ENCODE measurements around the gene PRKAG2.
A peak's percentile ranks its signal among the peaks of the same experiment; 100 is the strongest.

PRKAG2 gene

GRCh38 chr7:151796871-151797537, 79.9 kb downstream of the PRKAG2 start:
- peak overlapping the region in 19 of 21 experiments; percentile 0 to 82 (median 65) for H3K27ac ChIP-seq
- H3K4me3 ChIP-seq = no peak overlapping the region

- Histone ChIP-seq H3K27ac (peak overlapping the region in 20 of 21 experiments; percentile 0 to 82 (median 63)), H3K4me3 (no peak overlapping the region)
Measured at GRCh38 chr7:151796091-151796870, 80.6 kb downstream of the PRKAG2 start.

DNA sequence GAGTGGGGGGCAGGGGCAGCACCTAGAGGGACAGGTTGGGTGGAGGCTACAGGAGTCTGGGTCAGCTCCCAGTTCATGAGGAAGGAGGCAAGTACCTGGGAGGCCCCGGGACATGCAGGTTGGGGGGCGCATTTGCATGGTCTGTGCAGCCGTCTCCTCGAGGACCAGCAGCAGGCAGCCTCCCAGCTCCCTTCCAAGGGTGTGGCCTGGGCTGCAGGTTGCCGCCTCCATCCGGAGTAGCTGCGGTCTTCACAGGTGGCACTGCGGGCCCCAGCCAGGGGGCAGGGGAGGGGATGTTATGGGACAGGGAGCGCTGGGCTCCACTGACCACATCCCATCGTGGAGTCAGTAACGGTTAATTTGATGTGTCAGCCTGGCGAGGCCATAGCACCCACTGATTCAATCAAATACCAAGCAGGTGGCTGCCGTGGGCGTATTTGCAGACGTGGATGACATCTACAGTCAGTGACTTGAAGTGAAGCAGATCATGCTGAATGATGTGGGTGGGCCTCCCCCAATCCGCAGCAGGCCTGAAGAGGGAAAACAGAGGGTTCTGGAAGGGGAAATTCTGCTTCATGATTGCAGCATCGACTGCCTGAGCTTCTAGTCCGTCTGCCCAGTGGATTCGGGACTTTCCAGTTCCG, 81.6 kb downstream of the PRKAG2 start:
- Histone ChIP-seq H3K27ac (peak overlapping the region in 16 of 21 experiments; percentile 13 to 78 (median 58)), H3K4me3 (no peak overlapping the region)

DNA sequence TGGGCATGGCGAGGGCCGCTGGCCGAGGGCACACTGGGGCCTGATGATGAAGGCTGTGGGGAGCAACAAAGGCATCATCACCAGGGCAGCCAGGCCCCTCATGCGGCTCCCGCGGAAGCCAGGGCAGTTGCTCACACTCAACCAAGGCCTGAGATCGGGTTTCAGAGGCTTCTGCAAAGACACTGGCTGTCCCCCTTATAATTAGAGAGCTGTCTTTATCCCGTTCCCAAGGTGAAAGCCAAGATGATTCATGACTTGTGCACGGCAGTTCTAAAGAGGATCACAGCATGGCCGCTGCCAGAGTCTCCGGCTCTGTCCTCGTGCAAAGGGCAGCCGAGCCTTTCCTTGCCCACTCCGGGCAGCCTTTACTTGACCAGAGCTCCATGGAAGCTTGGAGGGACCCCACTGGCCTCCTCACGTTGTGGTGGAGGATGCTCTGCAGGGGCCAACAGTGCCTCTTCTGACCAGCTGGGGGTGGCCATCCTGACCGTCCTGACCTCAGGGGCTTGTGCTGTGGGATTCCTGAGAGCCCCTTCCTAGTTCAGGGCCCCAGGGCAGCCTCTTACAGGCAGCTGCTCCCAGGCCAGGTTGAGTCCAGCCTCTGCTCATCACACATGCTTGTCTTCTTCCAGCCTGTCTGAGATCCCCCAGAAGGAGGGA, 82.3 kb downstream of the PRKAG2 start:
- no peak overlapping the region for H3K4me3 ChIP-seq
- H3K27ac ChIP-seq = peak overlapping the region in 17 of 21 experiments; percentile 11 to 78 (median 56)

DNA sequence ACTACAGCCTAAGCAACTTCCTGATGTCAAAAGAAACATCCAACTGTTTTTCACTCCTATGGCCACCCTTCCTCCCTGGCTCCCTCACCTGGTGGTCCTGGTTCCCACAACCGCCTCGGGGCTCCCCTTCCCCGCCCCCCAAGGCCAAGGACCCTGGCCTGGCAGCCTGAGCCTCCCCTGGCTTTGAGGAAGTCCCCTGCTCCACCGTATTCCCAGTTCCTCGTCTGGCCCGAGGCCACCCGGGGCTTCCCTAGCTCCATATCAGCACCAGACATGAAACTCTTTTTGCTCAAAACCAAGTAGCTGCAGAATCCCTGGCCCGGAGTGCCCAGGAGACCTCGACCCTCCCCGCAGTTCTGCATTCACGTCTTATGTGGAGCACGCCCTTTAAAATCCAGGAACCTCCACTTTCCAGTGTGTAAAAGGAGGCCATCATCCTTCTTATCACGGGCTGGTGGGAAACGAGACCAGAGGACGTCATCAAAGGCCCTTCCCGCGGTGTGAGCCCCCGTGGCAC, 82.9 kb downstream of the PRKAG2 start:
- Histone ChIP-seq H3K4me3 (no peak overlapping the region), H3K27ac (peak overlapping the region in 19 of 21 experiments; percentile 11 to 78 (median 56))

DNA sequence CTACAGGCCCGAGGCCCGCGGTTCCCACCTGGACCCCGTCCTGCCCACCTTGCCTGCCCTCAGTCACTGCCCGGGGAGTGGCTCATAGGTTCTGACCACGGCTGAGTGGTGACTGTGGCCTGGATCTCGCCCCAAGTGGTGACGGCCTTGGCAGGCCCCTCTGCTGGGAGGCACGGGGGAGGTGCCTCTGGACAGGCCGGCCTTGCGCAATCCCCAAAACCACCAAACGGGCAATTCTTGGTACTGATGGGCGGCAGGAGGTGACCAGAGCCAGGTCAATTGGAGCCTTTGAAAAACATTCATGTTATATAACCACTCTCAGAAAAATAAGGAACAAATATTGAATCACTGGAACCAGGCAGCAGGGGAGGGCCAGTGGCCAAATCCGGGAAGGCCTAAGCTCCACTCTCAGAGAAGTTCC, 83.4 kb downstream of the PRKAG2 start:
- H3K27ac ChIP-seq = peak overlapping the region in 19 of 21 experiments; percentile 11 to 78 (median 56)
- H3K4me3 ChIP-seq = no peak overlapping the region

DNA sequence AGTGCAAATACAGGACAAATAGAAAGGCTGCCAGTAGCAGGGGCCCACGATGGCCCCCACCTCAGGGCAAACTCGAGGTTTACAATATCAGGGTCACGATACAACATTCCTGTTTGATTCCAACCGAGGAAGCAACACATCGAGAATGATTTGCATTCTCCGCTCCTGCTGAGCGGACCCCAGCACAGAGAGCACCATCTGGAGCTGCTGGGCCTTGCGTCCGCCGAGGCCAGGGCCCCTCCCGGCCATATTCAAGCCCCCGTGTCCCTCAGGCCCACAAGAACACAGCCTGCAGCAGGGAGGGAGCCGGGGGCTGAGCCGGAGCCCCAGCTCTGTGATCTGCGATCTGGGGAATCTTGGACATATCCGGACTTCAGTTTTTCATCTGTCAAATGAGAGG, 84.3 kb downstream of the PRKAG2 start:
- H3K27ac ChIP-seq = no peak overlapping the region
- no peak overlapping the region for H3K4me3 ChIP-seq

DNA sequence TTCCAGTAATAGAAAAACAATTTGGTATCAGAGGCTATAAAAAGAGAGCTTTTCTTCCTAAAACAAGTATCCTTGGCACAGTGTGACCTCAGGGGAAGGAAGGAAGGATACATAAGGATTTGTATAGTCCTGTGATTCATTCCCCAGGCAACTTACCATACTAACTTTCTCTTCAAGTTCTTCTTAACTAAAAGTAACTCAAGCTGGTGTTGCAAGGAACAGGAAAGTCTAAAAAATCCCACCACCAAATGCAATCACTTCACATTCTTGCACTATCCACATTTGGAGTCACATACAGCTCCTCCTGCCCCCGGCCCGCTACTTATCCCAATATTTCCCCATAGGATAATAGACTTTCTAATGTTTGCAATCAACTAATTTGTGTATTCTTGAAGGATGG, 84.8 kb downstream of the PRKAG2 start:
- H3K27ac ChIP-seq = no peak overlapping the region

GRCh38 chr7:151790830-151791620, 85.9 kb downstream of the PRKAG2 start:
- Histone ChIP-seq H3K4me3 (no peak overlapping the region), H3K27ac (no peak overlapping the region)

More for the DNA sequence above, 84.8 kb downstream of the PRKAG2 start:
- no peak overlapping the region for H3K4me3 ChIP-seq

GRCh38 chr7:151790095-151790829, 86.7 kb downstream of the PRKAG2 start:
- no peak overlapping the region for H3K4me3 ChIP-seq
- no peak overlapping the region for H3K27ac ChIP-seq

DNA sequence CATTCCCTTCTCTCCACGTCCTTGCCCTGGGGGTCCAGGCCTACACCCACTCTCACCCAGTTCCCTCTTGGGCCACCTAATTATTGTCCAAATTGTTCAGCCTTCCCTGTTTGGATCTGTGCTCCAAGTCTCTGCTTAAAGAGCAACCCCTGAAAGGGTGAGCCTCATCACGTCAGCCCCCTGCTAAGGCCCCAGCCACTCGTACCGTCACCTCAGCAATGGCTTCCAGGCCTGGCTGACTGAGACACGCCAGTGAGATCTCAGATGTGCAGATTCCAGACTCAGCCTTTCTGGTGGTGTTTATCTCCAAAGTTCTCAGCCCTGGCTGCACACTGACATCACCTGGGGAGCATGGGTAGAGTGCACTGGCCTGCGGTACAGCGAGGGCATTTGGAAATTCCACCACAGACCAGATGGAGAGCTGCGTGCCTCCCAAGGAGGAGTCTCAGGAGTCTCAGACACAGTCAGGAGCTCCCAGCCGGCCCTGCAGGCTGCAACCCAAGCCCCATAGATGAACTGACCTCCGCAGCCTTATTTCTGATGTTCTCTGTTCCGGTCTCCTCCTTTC, 87.5 kb downstream of the PRKAG2 start:
- H3K27ac ChIP-seq = no peak overlapping the region
- no peak overlapping the region for H3K4me3 ChIP-seq

- Histone ChIP-seq H3K4me3 (no peak overlapping the region), H3K27ac (no peak overlapping the region)
Measured at GRCh38 chr7:151787348-151787747, 89.6 kb downstream of the PRKAG2 start.

- no peak overlapping the region for H3K27ac ChIP-seq
- no peak overlapping the region for H3K4me3 ChIP-seq
Measured at GRCh38 chr7:151786936-151787335, 90.0 kb downstream of the PRKAG2 start.

- Histone ChIP-seq H3K4me3 (no peak overlapping the region), H3K27ac (no peak overlapping the region)
Measured at GRCh38 chr7:151786241-151786640, 90.7 kb downstream of the PRKAG2 start.

DNA sequence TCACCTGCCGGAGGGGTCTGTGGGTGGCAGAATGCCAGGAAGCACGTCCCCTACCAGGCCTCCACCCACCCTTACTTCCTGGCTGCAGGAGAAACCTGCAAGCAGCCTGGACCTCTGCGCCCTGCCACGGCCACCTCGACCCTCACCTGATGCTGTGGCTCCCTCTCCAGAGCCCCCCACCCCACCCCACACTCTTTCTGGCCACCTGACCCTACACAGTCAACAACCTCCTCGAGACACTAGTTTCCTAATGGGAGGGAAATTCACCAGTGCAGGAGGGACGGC, 91.3 kb downstream of the PRKAG2 start:
- no peak overlapping the region for H3K27ac ChIP-seq
- H3K4me3 ChIP-seq = no peak overlapping the region

- Histone ChIP-seq H3K27ac (no peak overlapping the region), H3K4me3 (no peak overlapping the region)
Measured at GRCh38 chr7:151784853-151785680, 91.8 kb downstream of the PRKAG2 start.

DNA sequence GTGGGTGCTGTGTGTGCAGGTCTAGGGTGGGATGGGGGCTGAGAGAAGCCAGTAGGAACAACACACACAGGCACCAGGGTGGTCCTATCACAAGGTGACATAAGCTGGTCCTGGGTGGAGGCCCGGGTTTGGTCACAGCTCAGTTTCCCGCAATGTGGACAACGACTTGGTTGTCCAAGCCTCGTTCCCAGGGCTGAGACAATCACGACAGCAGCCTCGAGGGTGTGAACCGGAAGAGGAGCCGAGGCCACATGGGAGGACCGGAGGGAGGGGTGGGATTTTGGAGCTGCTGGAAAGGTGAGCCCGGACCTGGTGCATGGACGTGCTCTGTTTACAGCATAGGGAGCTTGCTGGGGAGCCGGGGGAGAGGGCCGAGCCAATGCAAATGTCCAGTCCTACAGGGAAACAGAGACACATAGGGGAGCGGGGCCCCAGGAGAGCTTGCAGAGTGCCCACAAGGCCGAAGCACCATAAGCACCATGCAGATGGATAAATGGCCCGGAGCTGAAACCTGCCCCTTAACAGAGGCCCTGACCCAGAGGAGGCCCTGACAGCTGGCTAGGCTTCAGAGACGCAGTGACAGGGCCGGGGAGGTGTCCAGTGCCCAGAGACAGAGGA, 92.8 kb downstream of the PRKAG2 start:
- Histone ChIP-seq H3K27ac (no peak overlapping the region), H3K4me3 (no peak overlapping the region)

All from skin epidermis (tissue), 12 donors.